AG04449 (cell line): ENCODE data around the gene SRPRA.

Experiments used
- CTCF ChIA-PET: fragments of 350-600 bp; formaldehyde crosslinking; extraction: SDS; loops from one replicate; lab custom pipeline; 2021; ENCODE audit warnings: antibody characterized with exemption; lab: Yijun Ruan, JAX
- POLR2A ChIA-PET: fragments of 400-600, 350-600 bp; formaldehyde crosslinking; extraction: SDS; loops from one replicate; lab custom pipeline; 2020; ENCODE audit warnings: antibody characterized with exemption, inconsistent platforms; lab: Yijun Ruan, JAX
- DNase-seq: peaks from one replicate; pipeline ENCODE4 v3.0.0-alpha.2; 2010; ENCODE audit warnings: low read depth, low spot score
- H3K4me3 ChIP-seq: 2 replicates; pipeline ENCODE4 v1.5.1; 2011; ENCODE audit warnings: low read depth, mild to moderate bottlenecking, control low read depth, low read length
- TF ChIP-seq, protein P1 (sequence below): IDR thresholded peaks from one replicate; pipeline ENCODE4 v1.5.1; 2011; ENCODE audit warnings: mild to moderate bottlenecking, moderate library complexity, low read length, control low read depth, inconsistent platforms; ENCODE audit not compliant: insufficient read depth; ENCODE audit errors: missing control alignments

SRPRA gene

GRCh38 chr11:126280595-126280994 lies 11.9 kb upstream of the SRPRA start:
- ChIA-PET POLR2A (no interaction called here), CTCF (interaction anchor here (1.0 kb wide), 1 partner anchor 11 kb away, joined by 3 read pairs; no protein-coding TSS in a partner anchor)
- no peak overlapping the region for H3K4me3 ChIP-seq
- DNase-seq = no peak
- TF ChIP-seq, protein P1, sequence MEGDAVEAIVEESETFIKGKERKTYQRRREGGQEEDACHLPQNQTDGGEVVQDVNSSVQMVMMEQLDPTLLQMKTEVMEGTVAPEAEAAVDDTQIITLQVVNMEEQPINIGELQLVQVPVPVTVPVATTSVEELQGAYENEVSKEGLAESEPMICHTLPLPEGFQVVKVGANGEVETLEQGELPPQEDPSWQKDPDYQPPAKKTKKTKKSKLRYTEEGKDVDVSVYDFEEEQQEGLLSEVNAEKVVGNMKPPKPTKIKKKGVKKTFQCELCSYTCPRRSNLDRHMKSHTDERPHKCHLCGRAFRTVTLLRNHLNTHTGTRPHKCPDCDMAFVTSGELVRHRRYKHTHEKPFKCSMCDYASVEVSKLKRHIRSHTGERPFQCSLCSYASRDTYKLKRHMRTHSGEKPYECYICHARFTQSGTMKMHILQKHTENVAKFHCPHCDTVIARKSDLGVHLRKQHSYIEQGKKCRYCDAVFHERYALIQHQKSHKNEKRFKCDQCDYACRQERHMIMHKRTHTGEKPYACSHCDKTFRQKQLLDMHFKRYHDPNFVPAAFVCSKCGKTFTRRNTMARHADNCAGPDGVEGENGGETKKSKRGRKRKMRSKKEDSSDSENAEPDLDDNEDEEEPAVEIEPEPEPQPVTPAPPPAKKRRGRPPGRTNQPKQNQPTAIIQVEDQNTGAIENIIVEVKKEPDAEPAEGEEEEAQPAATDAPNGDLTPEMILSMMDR = no peak

DNA sequence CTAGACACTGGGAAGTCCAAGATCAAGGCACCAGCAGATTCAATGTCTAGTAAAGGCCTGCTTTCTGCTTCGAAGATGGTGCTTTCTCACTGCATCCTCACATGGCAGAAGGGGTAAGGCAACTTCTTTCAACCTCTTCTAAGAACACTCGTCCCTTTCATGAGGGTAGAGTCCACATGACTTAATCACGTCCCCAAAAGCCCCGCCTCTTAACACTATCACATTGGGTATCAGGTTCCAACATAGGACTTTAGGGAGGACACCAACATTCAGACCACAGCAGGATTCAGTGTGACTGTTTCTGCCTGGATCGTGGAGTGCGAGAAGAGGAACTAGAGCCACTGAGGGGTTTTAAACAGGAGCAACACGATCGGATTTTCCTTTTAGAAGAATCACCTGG lies 10.5 kb upstream of the SRPRA start:
- ChIA-PET CTCF (no interaction called here), POLR2A (no interaction called here)
- no peak for DNase-seq
- TF ChIP-seq, protein P1 = no peak
- H3K4me3 ChIP-seq = no peak overlapping the region

GRCh38 chr11:126277780-126278179 lies 9.1 kb upstream of the SRPRA start:
- TF ChIP-seq, protein P1 = no peak
- ChIA-PET CTCF (no interaction called here), POLR2A (no interaction called here)
- no peak for DNase-seq
- no peak overlapping the region for H3K4me3 ChIP-seq

DNA sequence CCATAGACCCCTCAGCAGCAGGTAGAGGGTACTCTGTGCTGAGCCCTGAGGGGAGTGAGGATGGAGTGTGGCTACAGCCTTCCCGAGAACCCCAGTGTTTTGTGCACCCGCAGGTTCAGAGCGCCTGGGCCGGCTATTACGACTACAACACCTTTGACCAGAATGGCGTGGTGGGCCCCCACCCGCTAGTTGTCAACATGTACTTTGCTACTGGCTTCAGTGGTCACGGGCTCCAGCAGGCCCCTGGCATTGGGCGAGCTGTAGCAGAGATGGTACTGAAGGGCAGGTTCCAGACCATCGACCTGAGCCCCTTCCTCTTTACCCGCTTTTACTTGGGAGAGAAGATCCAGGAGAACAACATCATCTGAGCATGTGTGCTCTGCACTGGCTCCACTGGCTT lies 8.6 kb upstream of the SRPRA start:
- no peak overlapping the region for H3K4me3 ChIP-seq
- TF ChIP-seq, protein P1 = no peak
- no peak for DNase-seq
- CTCF ChIA-PET = no interaction called here
- POLR2A ChIA-PET = no interaction called here

DNA sequence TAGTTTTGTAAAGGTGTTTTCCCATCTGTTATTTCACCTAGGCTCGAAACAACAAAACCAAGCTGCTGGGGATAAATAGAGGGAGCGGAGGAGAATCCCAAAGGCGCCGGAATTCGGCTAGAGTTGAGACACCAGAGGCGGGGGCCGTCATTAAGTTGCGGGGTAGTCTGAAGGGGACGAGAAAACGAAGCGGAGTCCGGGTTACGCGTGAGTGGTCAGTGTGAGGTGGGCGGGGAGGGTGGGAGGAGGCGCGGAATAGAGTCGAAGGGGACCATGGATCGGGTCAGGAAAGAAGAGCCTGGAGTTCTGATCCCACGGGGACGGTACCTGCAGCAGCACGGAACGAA lies 361 bp downstream of the SRPRA start:
- no peak for DNase-seq
- TF ChIP-seq, protein P1 = no peak
- ChIA-PET POLR2A (interaction anchor here (1.3 kb wide), 1 partner anchor 13 kb away, joined by 5 read pairs; no protein-coding TSS in a partner anchor), CTCF (no interaction called here)
- H3K4me3 ChIP-seq = peak overlapping the region; percentile 98

DNA sequence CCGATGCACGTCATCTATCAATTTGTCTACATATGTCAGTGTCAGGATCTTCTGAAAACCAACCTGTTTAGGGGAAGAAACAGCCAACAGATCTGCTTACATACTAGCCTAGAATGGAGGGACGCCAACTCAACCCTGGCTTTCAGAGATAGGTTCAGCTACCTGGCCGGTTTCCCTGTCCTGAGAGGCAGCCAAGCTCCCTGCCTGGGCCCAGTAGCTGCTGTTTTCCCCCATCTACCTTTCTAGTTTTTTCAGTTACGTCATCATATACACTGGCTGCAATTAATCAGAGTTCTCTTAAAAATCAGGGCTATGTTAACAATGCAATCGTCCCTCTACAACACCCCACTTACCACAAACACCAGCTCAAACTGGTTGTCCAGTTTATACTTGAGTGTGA lies 1.0 kb downstream of the SRPRA start:
- no peak for DNase-seq
- H3K4me3 ChIP-seq = peak overlapping the region; percentile 98
- TF ChIP-seq, protein P1 = no peak
- ChIA-PET CTCF (no interaction called here), POLR2A (no interaction called here)

DNA sequence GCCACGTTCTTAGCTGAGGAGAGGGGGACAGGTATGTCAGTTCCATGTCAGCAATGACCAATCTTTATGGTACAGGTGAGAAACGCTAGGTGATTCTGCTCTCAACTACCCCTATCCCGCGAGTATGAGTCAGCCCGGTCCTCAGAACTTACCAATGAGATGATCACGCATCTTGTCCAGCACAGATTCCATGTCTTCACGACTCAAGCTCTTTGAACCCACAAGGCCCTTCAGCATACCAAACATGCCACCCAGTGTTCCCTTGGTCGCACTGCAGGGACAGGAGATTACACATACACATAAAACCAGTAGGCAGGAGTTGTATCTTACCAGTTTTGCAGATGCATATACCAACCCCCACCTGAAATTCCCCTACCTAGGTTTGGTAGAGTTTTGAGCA lies 2.9 kb downstream of the SRPRA start:
- no peak for DNase-seq
- TF ChIP-seq, protein P1 = no peak
- H3K4me3 ChIP-seq = no peak overlapping the region
- POLR2A ChIA-PET = no interaction called here
- CTCF ChIA-PET = no interaction called here
